ENCODE results near the gene PLCB1.
"Not testable (repeated sequence)": the region's sequence is repeated elsewhere in the genome, so short reads cannot be mapped to it uniquely, and the experiment has no call there.

PLCB1 gene

DNA sequence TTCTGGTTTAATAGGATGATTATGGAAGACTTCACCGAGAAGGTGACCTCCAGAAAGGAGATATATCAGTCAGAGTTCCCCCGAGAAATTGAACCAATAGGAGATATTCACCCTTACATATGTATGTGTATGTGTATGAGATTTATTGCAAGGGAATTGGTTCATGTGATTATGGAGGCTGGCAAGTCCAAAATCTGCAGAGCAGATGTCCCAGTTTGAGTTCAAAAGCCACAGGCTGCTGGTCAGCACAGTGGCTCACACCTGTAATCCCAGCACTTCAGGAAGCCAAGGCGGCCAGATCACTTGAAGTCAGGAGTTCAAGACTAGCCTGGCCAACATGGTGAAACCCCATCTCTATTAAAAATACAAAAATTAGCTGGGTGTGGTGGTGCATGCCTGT lies 702.2 kb downstream of the PLCB1 start:
- DNase-seq (ENCODE audit: low read depth in 2 of 2): not testable (repeated sequence)

DNA sequence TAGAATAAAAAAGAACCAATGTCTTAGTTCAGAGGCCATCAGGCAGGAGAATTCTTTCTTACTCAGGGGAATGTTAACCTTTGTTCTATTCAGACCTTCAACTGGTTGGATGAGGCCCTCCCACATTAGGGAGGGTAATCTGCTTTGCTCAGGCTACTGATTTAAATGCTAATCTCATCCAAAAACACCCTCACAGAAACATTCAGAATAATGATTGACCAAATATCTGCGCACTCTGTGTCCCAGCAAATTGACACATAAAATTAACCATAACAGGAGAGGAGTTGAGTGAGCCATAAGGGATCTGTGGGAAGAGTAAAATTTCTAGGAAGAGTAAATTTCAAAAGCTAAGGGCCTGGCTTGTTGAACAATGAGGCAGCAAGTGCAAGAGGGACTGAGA lies 702.8 kb downstream of the PLCB1 start:
- no peak for DNase-seq (ENCODE audit: low read depth in 2 of 2)

DNA sequence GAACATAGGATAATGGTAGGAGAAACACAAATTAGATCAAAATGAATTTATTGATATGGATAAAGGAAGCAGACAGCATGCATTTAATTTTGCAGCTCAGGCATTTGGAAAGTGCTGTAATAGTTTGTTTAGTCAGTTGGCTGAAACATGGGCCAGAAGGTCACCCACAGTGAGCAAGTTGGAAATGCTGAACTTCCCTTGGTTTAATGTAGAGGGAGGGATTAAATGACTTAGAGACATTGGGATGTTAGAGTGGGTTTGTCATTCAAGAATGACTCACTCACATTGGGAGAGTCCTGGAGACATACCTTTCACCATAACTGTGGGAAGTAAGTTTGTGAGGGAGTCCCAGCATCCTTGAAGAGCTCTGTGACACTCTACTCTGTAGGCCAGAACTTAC lies 705.3 kb downstream of the PLCB1 start:
- DNase-seq (ENCODE audit: low read depth in 2 of 2): no peak

DNA sequence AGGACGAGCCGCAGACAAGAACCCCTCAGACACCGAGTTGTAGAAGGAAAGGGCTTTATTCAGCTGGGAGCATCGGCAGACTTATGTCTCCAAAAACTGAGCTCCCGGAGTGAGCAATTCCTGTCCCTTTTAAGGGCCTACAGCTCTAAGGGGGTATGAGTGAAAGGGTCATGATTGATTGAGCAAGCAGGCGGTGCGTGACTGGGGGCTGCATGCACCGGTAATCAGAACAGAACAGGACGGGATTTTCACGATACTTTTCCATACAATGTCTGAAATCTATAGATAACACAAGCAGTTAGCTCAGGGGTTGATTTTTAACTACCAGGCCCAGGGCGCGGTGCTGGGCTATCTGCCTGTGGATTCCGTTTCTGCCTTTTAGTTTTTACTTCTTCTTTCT lies 710.5 kb downstream of the PLCB1 start:
- no peak for DNase-seq (ENCODE audit: low read depth in 2 of 2)

GRCh38 chr20:8844179-8844578 lies 712.1 kb downstream of the PLCB1 start:
- no peak for DNase-seq (ENCODE audit: low read depth in 2 of 2)

- DNase-seq (ENCODE audit: low read depth in 2 of 2): no peak
Measured at GRCh38 chr20:8849990-8850389, 717.9 kb downstream of the PLCB1 start.

DNA sequence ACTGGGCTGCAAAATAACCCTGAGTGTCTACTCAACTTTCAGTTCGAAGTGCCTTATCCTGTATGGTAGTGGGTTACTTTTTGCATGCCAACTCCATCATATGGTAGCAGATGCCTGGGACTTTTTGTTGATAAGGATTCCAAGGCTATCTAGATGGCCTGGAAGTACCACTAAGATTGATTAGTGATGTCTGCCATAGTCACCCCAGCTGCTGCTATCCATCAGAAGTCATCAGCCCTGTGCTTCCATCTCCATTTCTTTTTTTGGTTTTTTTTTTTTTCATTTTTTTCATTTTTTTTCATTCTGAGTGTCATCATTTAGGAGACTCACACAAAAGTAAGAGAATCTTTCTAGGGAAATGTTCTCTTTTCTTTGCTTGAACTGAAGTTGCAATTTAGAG lies 719.4 kb downstream of the PLCB1 start:
- no peak for DNase-seq (ENCODE audit: low read depth in 2 of 2)

GRCh38 chr20:8851919-8852318 lies 719.9 kb downstream of the PLCB1 start:
- not testable (repeated sequence) for DNase-seq (ENCODE audit: low read depth in 2 of 2)

DNA sequence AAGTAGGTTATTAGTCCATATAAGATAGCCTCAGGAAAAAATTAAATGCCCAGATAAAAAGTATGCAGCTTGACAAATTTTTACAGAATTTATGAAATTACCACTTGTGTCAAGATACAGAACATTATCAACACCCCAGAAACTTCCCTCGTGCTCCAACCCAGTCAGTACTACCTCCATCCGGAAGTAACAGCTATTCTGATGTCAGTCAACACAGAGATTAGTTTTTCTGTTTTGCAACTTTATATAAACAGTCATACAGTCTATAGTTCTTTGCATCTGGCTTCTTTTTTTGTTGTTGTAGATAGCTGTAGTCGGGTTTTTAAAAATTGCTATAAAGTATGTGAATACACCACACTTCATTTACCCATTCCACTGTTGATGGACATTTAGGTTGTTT lies 721.1 kb downstream of the PLCB1 start:
- DNase-seq (ENCODE audit: low read depth in 2 of 2): not testable (repeated sequence)

- no peak for DNase-seq (ENCODE audit: low read depth in 2 of 2)
Measured at GRCh38 chr20:8853805-8854338, 721.8 kb downstream of the PLCB1 start.

- DNase-seq (ENCODE audit: low read depth in 2 of 2): no peak
Measured at GRCh38 chr20:8854571-8854970, 722.5 kb downstream of the PLCB1 start.

DNA sequence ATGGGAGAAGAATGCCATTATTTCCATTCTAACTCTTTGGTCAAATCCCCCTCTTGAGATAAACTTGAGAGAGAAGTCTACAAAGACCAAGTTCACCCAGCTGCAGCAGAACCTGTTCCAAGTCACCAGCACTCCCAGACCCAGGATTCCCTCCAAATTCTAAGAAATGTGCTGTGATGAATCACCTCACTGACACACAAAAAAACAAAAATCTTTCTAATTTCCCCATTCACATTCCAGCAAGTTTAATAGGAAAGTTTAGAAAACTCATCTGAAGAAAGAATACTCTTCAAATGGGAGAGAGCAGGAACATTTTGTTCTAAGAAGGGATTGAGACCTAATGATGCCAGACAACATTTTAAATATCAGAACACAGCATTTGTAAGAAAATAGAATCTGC lies 723.2 kb downstream of the PLCB1 start:
- no peak for DNase-seq (ENCODE audit: low read depth in 2 of 2)

DNA sequence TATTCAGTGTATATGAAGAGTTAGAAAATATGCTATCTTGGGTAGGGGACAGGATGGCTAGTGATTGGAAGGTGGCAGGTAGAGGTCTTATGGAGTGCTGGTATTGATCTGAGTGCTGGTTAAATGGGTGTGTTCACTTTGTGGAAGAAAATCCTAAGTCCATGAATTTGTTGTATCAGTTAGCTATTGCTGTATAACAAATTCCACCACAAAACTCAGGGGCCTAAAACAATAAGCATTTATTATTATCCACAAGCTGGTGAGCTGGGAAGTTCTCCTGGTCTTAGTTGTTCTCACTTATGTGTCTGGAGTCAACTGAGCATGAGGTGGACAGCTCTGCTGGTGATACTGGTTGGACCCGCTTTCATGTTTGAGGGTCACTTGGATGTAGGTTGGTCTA lies 724.6 kb downstream of the PLCB1 start:
- DNase-seq (ENCODE audit: low read depth in 2 of 2): no peak

- no peak for DNase-seq (ENCODE audit: low read depth in 2 of 2)
Measured at GRCh38 chr20:8858181-8858787, 726.2 kb downstream of the PLCB1 start.

DNA sequence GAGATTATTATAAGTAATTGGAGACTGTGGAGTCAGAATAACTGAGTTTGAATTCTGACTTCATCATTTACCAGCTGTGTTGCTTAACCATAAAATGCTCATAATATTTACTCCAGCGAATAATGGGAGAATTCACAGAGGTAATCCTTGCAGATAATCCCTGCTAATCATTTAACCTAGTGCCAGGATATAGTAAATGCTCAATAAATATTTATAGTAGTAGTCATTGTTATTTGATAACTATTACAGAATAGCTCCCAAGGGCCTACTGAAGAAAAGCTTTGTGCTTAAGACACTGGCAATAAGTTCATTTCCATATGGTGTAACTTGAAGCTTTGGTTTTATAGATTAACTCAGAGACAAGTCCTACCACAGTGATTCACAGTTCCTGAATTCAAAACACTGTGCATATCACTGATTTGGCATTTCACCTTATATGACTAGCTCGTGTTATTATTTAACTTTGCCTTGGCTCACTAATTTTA lies 728.0 kb downstream of the PLCB1 start:
- DNase-seq (ENCODE audit: low read depth in 2 of 2): no peak

DNA sequence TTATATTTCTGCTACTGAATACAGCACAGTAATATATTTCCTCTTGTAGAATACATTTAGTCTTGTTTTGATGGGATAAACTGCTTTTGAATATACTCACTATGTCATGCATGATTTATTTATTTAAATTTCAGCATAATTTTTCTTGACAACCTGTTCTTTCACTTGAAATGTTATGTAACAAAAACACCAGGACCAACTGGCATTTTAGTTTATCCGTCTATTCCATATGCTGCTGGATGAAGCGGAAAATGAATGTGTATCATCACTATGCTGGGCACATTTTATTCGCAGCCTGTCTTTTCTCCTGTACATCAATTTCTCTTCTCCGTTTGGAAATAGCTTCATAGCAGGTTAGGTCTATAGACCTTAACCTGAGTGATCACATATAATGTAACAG lies 730.0 kb downstream of the PLCB1 start:
- DNase-seq (ENCODE audit: low read depth in 2 of 2): no peak

DNA sequence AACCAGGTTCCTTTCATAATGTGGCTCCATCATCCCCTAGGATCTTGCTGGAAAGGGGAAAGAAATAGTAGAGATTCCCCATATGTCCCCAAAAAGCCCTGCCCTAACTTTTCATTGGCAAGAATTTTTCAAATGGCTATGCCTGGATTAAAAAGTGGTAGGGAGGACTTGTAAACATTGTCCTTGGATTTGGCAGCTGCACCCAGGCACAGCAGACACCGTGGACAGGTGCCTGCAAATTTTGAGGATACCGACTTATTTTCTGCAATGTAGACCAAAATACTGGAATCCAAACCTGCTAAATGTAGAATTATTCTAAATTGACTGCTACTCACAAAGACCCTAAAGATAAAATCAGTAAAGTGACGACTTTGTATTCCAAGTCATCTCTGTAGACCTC lies 733.6 kb downstream of the PLCB1 start:
- DNase-seq (ENCODE audit: low read depth in 2 of 2): no peak

- DNase-seq (ENCODE audit: low read depth in 2 of 2): no peak
Measured at GRCh38 chr20:8867038-8867740, 735.1 kb downstream of the PLCB1 start.

- no peak for DNase-seq (ENCODE audit: low read depth in 2 of 2)
Measured at GRCh38 chr20:8870652-8871051, 738.6 kb downstream of the PLCB1 start.

- no peak for DNase-seq (ENCODE audit: low read depth in 2 of 2)
Measured at GRCh38 chr20:8874437-8874836, 742.4 kb downstream of the PLCB1 start.

DNA sequence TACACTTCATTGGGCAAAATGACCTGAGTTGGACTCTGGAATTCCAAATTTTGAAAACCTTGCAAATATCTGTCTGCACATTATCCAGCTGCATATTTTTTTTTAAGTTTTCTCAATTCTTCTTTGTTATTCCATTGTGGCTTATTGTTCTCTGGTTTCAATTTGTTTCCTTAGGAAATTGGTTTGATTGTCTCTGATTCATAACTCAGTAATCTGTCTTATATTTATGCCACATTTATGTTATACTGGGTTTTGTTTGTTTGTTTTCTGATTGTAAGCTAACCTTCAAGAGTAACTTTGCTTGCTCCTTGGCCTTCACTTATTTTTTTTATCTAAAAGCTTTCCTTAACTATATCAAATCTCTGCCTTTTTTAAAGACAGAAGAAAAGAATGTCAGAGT lies 743.5 kb downstream of the PLCB1 start:
- DNase-seq (ENCODE audit: low read depth in 2 of 2): no peak

GRCh38 chr20:8876366-8876765 lies 744.3 kb downstream of the PLCB1 start:
- DNase-seq (ENCODE audit: low read depth in 2 of 2): no peak

- no peak for DNase-seq (ENCODE audit: low read depth in 2 of 2)
Measured at GRCh38 chr20:8877294-8877693, 745.2 kb downstream of the PLCB1 start.

Data from stimulated activated CD8-positive, alpha-beta memory T cell treated with anti-CD3 and anti-CD28 coated beads, Interleukin-7, amount 100 ng/mL, for 4 hours (primary cell).